Activated CD4-positive, alpha-beta T cell treated with anti-CD3 and anti-CD28 coated beads for 36 hours (primary cell): ENCODE data around the gene DNMT3B. TPM values are rescaled to one million over a fixed set of nuclear protein-coding genes. Genes with fewer than 3 reads are reported as not detected.

Experiments used
- ATAC-seq: fragments of 200-7000 bp; cut with Tn5 transposase; one replicate; pipeline ENCODE4 v1.10.0; 2021; ENCODE audit warnings: mild to moderate bottlenecking, moderate library complexity
- CTCF ChIA-PET: fragments of 350-600 bp; sonication (Branson Sonifier 250); formaldehyde crosslinking; loops from one replicate; lab custom pipeline; 2021; ENCODE audit warnings: antibody characterized with exemption; lab: Charles Lee
- POLR2A ChIA-PET: fragments of 350-600 bp; sonication (Branson Sonifier 250); formaldehyde crosslinking; loops from one replicate; lab custom pipeline; 2021; ENCODE audit warnings: antibody characterized with exemption, inconsistent platforms; lab: Charles Lee
- DNase-seq: peaks from one replicate; pipeline ENCODE4 v3.0.0-alpha.2; 2020
- H3K27ac Mint-ChIP-seq: one replicate; pipeline ENCODE4 v1.8.0; 2021; ENCODE audit warnings: mixed read lengths
- H3K27me3 Mint-ChIP-seq: one replicate; pipeline ENCODE4 v1.8.0; 2021; ENCODE audit warnings: mixed read lengths
- H3K36me3 Mint-ChIP-seq: one replicate; pipeline ENCODE4 v1.8.0; 2021; ENCODE audit warnings: low read depth, mixed read lengths
- H3K4me1 Mint-ChIP-seq: one replicate; pipeline ENCODE4 v1.8.0; 2021; ENCODE audit warnings: mixed read lengths
- H3K4me3 Mint-ChIP-seq: one replicate; pipeline ENCODE4 v1.8.0; 2021; ENCODE audit warnings: mild to moderate bottlenecking, moderate library complexity, mixed read lengths
- H3K9me3 Mint-ChIP-seq: one replicate; pipeline ENCODE4 v1.8.0; 2021; ENCODE audit warnings: low read depth, mixed read lengths
- intact Hi-C, 2 experiments: fragments of 100-400 bp; cut with DNase I in 1 of 2; cut with micrococcal nuclease in 1 of 2; formaldehyde crosslinking; loops; one replicate each; pipeline versions ENCODE4 v1.14.2 to v1.15.1; 2022 to 2024; cut with DNase I, micrococcal nuclease
- total RNA-seq, 2 experiments: library from RNA; stranded (reverse); gene quantifications; one replicate each; pipeline ENCODE4 v1.2.3, GENCODE V29; 2021

The DNMT3B gene
- total RNA-seq, 2 experiments from 2014 or later: 1.4 to 1.6 TPM

- ChIA-PET POLR2A (no interaction called here), CTCF (no interaction called here)
- ATAC-seq: no peak
- Mint-ChIP-seq H3K4me3 (no peak overlapping the region), H3K36me3 (no peaks in the 10 kb centered on the region), H3K4me1 (no peaks in the 10 kb centered on the region), H3K27me3 (no peaks in the 10 kb centered on the region), H3K27ac (no peak overlapping the region), H3K9me3 (no peaks in the 10 kb centered on the region)
- DNase-seq: no peak
- intact Hi-C loops: no loop called here
These were observed 44.2 kb downstream of the DNMT3B start for GRCh38 chr20:32806356-32806755.

GRCh38 chr20:32807706-32808105, 45.5 kb downstream of the DNMT3B start:
- ATAC-seq (no peak), DNase-seq (no peak)
- Mint-ChIP-seq H3K27ac (no peak overlapping the region), H3K4me3 (no peak overlapping the region), H3K9me3 (no peaks in the 10 kb centered on the region), H3K4me1 (no peaks in the 10 kb centered on the region), H3K27me3 (no peaks in the 10 kb centered on the region), H3K36me3 (no peaks in the 10 kb centered on the region)
- CTCF ChIA-PET: interaction anchor here (0.9 kb wide), 1 partner anchor 9 kb away, joined by 3 read pairs; no protein-coding TSS in a partner anchor
- intact Hi-C loops: no loop called here
- POLR2A ChIA-PET: no interaction called here

- Mint-ChIP-seq H3K27ac (no peak overlapping the region), H3K27me3 (no peaks in the 10 kb centered on the region), H3K4me3 (no peak overlapping the region), H3K9me3 (no peaks in the 10 kb centered on the region), H3K4me1 (no peaks in the 10 kb centered on the region), H3K36me3 (no peaks in the 10 kb centered on the region)
- POLR2A ChIA-PET: no interaction called here
- DNase-seq (no peak), ATAC-seq (no peak)
- intact Hi-C loops: no loop called here
- CTCF ChIA-PET: interaction anchor here (0.9 kb wide), 1 partner anchor 10 kb away, joined by 3 read pairs; no protein-coding TSS in a partner anchor
These were observed 46.3 kb downstream of the DNMT3B start for GRCh38 chr20:32808438-32808837.

GRCh38 chr20:32809907-32810306, 47.7 kb downstream of the DNMT3B start:
- no peak for DNase-seq
- intact Hi-C loops: no loop called here
- Mint-ChIP-seq H3K36me3 (no peaks in the 10 kb centered on the region), H3K9me3 (no peaks in the 10 kb centered on the region), H3K27ac (no peak overlapping the region), H3K4me3 (no peak overlapping the region), H3K27me3 (no peaks in the 10 kb centered on the region), H3K4me1 (no peaks in the 10 kb centered on the region)
- ATAC-seq: no peak
- POLR2A ChIA-PET: no interaction called here
- CTCF ChIA-PET: interaction anchor here (0.7 to 3.4 kb wide), 3 partner anchors 12 to 156 kb away, joined by 3 to 12 read pairs (median 3); no protein-coding TSS in a partner anchor

GRCh38 chr20:32810941-32811340, 48.8 kb downstream of the DNMT3B start:
- Mint-ChIP-seq H3K9me3 (no peaks in the 10 kb centered on the region), H3K4me3 (no peak overlapping the region), H3K27ac (no peak overlapping the region), H3K36me3 (no peaks in the 10 kb centered on the region), H3K27me3 (no peaks in the 10 kb centered on the region), H3K4me1 (no peaks in the 10 kb centered on the region)
- DNase-seq (no peak), ATAC-seq (no peak)
- ChIA-PET CTCF (interaction anchor here (3.4 kb wide), 1 partner anchor 33 kb away, joined by 12 read pairs; no protein-coding TSS in a partner anchor), POLR2A (no interaction called here)
- intact Hi-C loops: no loop called here

GRCh38 chr20:32811886-32812285, 49.7 kb downstream of the DNMT3B start:
- no peak for ATAC-seq
- DNase-seq: no peak
- Mint-ChIP-seq H3K36me3 (no peaks in the 10 kb centered on the region), H3K27ac (no peak overlapping the region), H3K4me3 (no peak overlapping the region), H3K9me3 (no peaks in the 10 kb centered on the region), H3K27me3 (no peaks in the 10 kb centered on the region), H3K4me1 (no peaks in the 10 kb centered on the region)
- ChIA-PET POLR2A (no interaction called here), CTCF (interaction anchor here (0.5 to 3.4 kb wide), 2 partner anchors 34 to 134 kb away, joined by 3 to 12 read pairs; no protein-coding TSS in a partner anchor)
- intact Hi-C loops: no loop called here

- POLR2A ChIA-PET: interaction anchor here (0.6 to 1.1 kb wide), 6 partner anchors 10 to 461 kb away, joined by 3 to 4 read pairs (median 3); no protein-coding TSS in a partner anchor
- peak; percentile 76 for ATAC-seq
These were observed 58.0 kb downstream of the DNMT3B start for GRCh38 chr20:32819992-32820697.

GRCh38 chr20:32820698-32821377, 58.7 kb downstream of the DNMT3B start:
- H3K4me1 Mint-ChIP-seq: peaks cover 40% of the 10 kb centered on the region
- H3K27me3 Mint-ChIP-seq: no peaks in the 10 kb centered on the region
- peak; percentile 23 for DNase-seq
- intact Hi-C loops: loop anchor here in 1 of 2 experiments (1.0 to 2.0 kb wide), 5 partner anchors 18 to 284 kb away; partner anchors contain the start of genes COMMD7 and DNMT3B
- ATAC-seq: no peak
- ChIA-PET POLR2A (interaction anchor here (0.6 to 1.1 kb wide), 6 partner anchors 9 to 85 kb away, joined by 3 read pairs; no protein-coding TSS in a partner anchor), CTCF (interaction anchor here (0.5 to 3.5 kb wide), 9 partner anchors 10 to 371 kb away, joined by 3 to 13 read pairs (median 4); no protein-coding TSS in a partner anchor)
- no peaks in the 10 kb centered on the region for H3K9me3 Mint-ChIP-seq
- peak overlapping the region; percentile 92 for H3K27ac Mint-ChIP-seq
- H3K4me3 Mint-ChIP-seq: peak overlapping the region; percentile 87
- peaks cover 13% of the 10 kb centered on the region for H3K36me3 Mint-ChIP-seq

More at GRCh38 chr20:32819992-32820697, 58.0 kb downstream of the DNMT3B start:
- peak overlapping the region; percentile 87 for H3K4me3 Mint-ChIP-seq
- H3K36me3 Mint-ChIP-seq: peaks cover 9% of the 10 kb centered on the region
- peak; percentile 85 for DNase-seq
- H3K4me1 Mint-ChIP-seq: peaks cover 37% of the 10 kb centered on the region
- peak overlapping the region; percentile 92 for H3K27ac Mint-ChIP-seq
- intact Hi-C loops: loop anchor here in 1 of 2 experiments (1.0 to 5.0 kb wide), 9 partner anchors 19 to 912 kb away; partner anchors contain the start of genes ASXL1, COMMD7, DNMT3B and PLAGL2
- H3K9me3 Mint-ChIP-seq: no peaks in the 10 kb centered on the region
- CTCF ChIA-PET: interaction anchor here (0.5 to 3.5 kb wide), 9 partner anchors 10 to 370 kb away, joined by 3 to 13 read pairs (median 4); partner anchors contain the start of gene C20orf203
- no peaks in the 10 kb centered on the region for H3K27me3 Mint-ChIP-seq

- Mint-ChIP-seq H3K4me3 (peak overlapping the region; percentile 87), H3K9me3 (no peaks in the 10 kb centered on the region), H3K27ac (peak overlapping the region; percentile 67), H3K36me3 (peaks cover 17% of the 10 kb centered on the region), H3K4me1 (peaks cover 44% of the 10 kb centered on the region), H3K27me3 (no peaks in the 10 kb centered on the region)
- DNase-seq (no peak), ATAC-seq (no peak)
- intact Hi-C loops: no loop called here
- POLR2A ChIA-PET: no interaction called here
- CTCF ChIA-PET: interaction anchor here (0.6 to 1.8 kb wide), 4 partner anchors 8 to 181 kb away, joined by 3 to 7 read pairs (median 4); no protein-coding TSS in a partner anchor
These were observed 60.0 kb downstream of the DNMT3B start for GRCh38 chr20:32822225-32822624.

GRCh38 chr20:32823078-32823477, 60.9 kb downstream of the DNMT3B start:
- POLR2A ChIA-PET: interaction anchor here (0.6 kb wide), 1 partner anchor 18 kb away, joined by 3 read pairs; no protein-coding TSS in a partner anchor
- CTCF ChIA-PET: interaction anchor here (0.7 to 1.8 kb wide), 4 partner anchors 33 to 768 kb away, joined by 3 to 7 read pairs (median 3); no protein-coding TSS in a partner anchor
- Mint-ChIP-seq H3K27ac (peak overlapping the region; percentile 67), H3K4me3 (peak overlapping the region; percentile 15), H3K4me1 (peaks cover 49% of the 10 kb centered on the region), H3K27me3 (no peaks in the 10 kb centered on the region), H3K36me3 (peaks cover 20% of the 10 kb centered on the region), H3K9me3 (no peaks in the 10 kb centered on the region)
- ATAC-seq: peak; percentile 28
- intact Hi-C loops: no loop called here
- peak; percentile 59 for DNase-seq
